ENCODE results near the gene FER. TPM values are rescaled to one million over a fixed set of nuclear protein-coding genes. Genes with fewer than 3 reads are reported as not detected.

Gene FER
- total and polyA plus RNA-seq, 9 of the 15 experiments (the other 6 are each of a cell fraction or from before 2014, with no cell fraction given), result 6.7 to 18.2 (median 8.9) TPM

GRCh38 chr5:108762660-108763059, 15.0 kb downstream of the FER start (continued):
- no peak for TF ChIP-seq NFIC (IDR thresholded peaks at IDR 0.05)
- no peak for TF ChIP-seq NCOA2 (IDR thresholded peaks at IDR 0.05; ENCODE audit: partially characterized antibody in 2 of 2)
- TF ChIP-seq MAFF (IDR thresholded peaks at IDR 0.05; ENCODE audit: low read length), result no peak
- no peak for TF ChIP-seq ATF1 (CRISPR knock-in tag; IDR thresholded peaks at IDR 0.05)
- TF ChIP-seq ATF1 (tag; IDR thresholded peaks at IDR 0.05), result no peak
- no peak for TF ChIP-seq ZBTB17 (CRISPR knock-in tag; IDR thresholded peaks at IDR 0.05)
- TF ChIP-seq BMI1 (IDR thresholded peaks at IDR 0.05; ENCODE audit: low read length), result no peak
- TF ChIP-seq KDM4B (IDR thresholded peaks at IDR 0.05; ENCODE audit: borderline replicate concordance in 2 of 2, low read depth in 1 of 2), result no peak
- TF ChIP-seq ASH1L (IDR thresholded peaks at IDR 0.05; ENCODE audit: borderline replicate concordance, low read depth, partially characterized antibody), result no peak
- TF ChIP-seq ID3 (CRISPR knock-in tag; IDR thresholded peaks at IDR 0.05), result no peak
- 0 out of 2 replicates have a peak, but pooled peaks have one; percentile 28 for TF ChIP-seq ID3 (tag; IDR thresholded peaks at IDR 0.05)
- TF ChIP-seq SMAD2 (IDR thresholded peaks at IDR 0.05; ENCODE audit: low read depth, low read length), result no peak
- TF ChIP-seq ARID3A (IDR thresholded peaks at IDR 0.05; ENCODE audit: borderline replicate concordance, low read depth, low read length), result no peak
- TF ChIP-seq ZNF699 (CRISPR knock-in tag; IDR thresholded peaks at IDR 0.05; ENCODE audit: insufficient replicate concordance), result no peak
- TF ChIP-seq RFX5 (IDR thresholded peaks at IDR 0.05; ENCODE audit: low read depth, low read length), result no peak
- no peak for TF ChIP-seq SIRT6 (IDR thresholded peaks at IDR 0.05; ENCODE audit: low read depth, low read length)
- TF ChIP-seq SIX5 (IDR thresholded peaks at IDR 0.05; ENCODE audit: borderline replicate concordance in 1 of 2, insufficient read depth in 1 of 2, low read depth in 1 of 2, low read length in 2 of 2), result no peak
- TF ChIP-seq SMARCC2 (IDR thresholded peaks at IDR 0.05; ENCODE audit: low read depth), result no peak
- no peak for TF ChIP-seq HOXB6 (CRISPR knock-in tag; IDR thresholded peaks at IDR 0.05; ENCODE audit: borderline replicate concordance)
- no peak for TF ChIP-seq SMARCA5 (IDR thresholded peaks at IDR 0.05)
- no peak for TF ChIP-seq CBX1 (IDR thresholded peaks at IDR 0.05; ENCODE audit: low read depth)
- TF ChIP-seq PKNOX1 (IDR thresholded peaks at IDR 0.05), result 0 out of 2 replicates have a peak, but pooled peaks have one; percentile 54
- TF ChIP-seq MEIS2 (IDR thresholded peaks at IDR 0.05; ENCODE audit: partially characterized antibody), result peak; percentile 89
- no peak for TF ChIP-seq ELK3 (CRISPR knock-in tag; IDR thresholded peaks at IDR 0.05)
- no peak for TF ChIP-seq ZBTB2 (IDR thresholded peaks at IDR 0.05)
- TF ChIP-seq HSF4 (CRISPR knock-in tag; IDR thresholded peaks at IDR 0.05; ENCODE audit: borderline replicate concordance), result no peak
